Stimulated activated CD4-positive, alpha-beta T cell treated with anti-CD3 and anti-CD28 coated beads, Interleukin-4, amount 100 ng/mL, for 4 hours (primary cell): Measurements from ENCODE around the gene FOSB.
A peak's percentile ranks its signal among the peaks of the same experiment; 100 is the strongest.
"Not testable (repeated sequence)": the region's sequence is repeated elsewhere in the genome, so short reads cannot be mapped to it uniquely, and the experiment has no call there.

Source experiments
- DNase-seq, 2 experiments: peaks; one replicate each; pipeline ENCODE4 v3.0.0-alpha.2; 2020

The FOSB gene

DNA sequence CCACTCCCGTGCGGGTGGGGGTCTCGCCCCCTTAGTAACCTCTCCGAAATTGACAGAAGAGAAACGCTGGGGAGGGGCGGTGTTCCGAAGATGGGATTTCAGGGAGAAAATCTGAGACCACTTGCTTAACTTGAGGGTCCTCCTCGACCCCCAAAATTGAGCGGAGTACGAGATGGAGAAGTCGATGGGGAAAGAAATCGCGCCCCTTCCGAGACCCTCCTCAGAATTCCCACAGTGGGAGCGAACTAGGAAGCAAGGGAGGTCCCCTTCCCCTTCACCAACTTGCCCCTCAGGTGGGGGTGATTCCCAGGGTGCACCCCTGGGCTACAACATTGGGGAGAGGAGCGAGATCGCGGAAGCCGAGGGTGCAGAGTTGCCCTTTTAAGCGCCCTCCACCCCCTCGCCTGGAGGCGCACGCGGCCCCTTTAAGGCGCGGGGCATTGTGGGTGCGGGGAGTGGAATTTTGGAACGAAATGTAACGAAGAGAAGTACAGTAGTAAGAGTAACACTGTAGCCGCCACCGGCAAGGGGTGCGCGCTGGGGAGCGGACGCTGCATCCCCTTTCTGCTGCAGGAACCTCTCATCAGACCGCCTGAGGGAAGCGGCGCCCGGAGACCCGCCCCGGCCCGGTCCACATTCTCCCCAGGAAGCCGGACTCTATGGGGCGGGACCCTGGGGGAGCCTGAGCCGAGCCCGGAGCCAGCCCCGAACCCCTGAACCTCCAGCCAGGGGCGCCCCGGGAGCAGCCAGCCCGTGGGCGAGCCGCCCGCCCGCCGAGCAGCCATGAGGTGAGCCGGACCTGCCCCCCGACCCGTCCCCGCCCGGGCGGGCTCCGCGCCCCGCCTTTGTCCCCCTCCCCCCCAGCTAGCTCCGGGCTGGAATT lies 39.4 kb downstream of the FOSB start, which contains the start of gene VASP:
Gene VASP (plus strand): TSS at position 491 of the 883 bp plus-strand sequence. CDS start 293 bp downstream, at position 784.
- DNase-seq = peak; percentile 84 to 92

DNA sequence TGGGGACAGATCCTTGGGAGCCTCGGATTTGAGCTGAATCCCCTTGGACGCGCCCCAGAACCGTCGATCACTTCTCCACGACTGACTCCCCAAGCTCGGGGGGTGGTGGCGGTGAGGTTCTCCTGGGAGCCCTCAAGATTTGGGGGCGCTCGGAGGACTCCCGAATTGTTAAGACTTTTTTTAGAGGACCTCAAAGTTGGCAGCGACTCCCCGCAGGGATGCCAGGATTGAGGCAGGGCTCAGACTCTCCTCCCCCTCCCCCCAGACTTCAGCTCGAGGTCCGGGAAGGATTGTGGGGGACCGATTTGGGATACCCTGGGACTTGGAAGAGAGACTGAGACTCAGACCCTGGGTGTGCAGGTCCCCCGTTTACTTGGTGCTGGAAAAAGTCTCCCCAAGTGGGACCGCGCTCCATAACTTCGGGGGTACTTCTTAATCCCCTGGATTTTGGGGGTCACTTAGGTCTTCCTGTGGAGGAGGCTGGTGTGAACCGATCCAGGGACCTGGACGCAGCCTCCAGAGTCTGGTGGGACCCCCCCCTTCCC lies 40.1 kb downstream of the FOSB start:
- DNase-seq = no peak

DNA sequence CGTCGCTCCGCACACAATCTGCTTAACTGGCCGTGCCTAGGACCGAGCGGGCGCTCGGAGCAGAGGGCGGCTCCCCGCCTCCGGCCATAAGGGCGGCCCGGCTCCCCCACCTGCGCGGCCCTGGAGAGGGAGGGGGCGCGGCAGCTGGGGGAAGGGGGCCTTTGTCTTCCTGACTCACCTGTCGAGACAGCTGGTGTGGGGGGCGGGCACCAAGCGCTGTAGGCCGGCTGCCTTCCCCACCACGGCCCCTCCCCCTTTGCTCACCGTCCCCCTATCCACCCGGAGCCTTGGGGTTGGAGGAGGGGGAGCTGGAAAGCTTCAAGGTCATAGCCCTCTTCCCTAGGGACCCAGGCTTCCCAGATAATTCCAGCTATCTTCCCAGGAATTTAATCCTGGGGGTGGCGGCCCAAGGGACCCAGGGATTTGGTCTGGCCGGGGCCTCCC lies 40.6 kb downstream of the FOSB start:
- peak; percentile 53 to 63 for DNase-seq

DNA sequence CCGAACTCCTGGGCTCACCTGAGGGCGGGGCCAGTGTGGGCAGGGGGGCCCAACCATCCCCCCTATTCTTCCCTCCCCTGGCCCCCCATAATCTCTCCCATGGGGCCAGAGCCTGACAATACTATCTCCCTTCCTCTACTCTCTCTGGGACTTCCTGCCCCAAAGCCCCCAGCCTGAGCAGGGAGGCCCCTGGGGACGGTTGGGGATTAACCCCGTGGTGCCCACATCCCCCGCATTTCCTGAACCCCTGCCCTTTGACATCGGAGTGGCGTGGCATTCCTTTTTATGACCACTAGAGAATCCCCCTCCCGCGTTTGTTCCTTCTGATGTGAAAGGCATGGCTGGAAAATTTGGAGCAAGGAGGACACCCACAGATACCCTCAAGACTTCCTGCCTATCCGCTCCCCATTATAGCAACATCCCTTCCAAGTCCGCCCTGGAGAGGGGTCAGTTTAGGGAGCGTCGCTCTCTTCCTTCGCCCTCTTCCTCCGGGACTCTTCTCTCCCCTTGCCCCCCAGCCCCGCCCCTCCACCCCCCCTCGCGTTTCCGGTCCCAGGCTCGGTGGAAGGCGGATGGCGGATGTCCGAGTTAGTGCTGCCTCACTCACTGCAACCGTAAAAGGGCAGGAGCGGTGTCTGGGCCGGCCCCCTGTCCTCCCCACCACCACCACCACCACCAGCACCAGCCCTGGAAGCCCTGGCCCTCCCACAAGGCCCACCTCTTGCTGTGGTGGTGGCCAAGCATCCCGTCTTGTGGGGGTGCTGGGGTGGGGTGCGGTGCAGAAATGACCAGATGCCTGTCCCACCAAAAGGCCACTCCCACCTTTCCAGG lies 41.3 kb downstream of the FOSB start:
- no peak for DNase-seq

DNA sequence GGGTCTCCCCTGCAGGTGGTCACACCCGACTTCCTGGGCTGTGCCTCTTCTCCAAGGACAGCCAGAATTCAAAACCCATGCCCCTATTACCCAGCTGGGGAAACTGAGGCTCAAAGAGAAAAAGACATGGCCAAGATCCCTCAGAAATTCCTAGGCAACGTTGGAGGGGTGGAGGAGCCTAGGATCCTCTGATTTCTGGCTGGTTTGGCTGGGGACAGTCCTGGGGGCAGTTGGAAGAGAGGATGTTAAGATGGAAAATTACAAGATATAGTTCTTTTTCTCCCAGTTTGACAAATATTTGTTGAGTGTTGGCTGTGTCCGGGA lies 41.9 kb downstream of the FOSB start:
- DNase-seq = no peak

DNA sequence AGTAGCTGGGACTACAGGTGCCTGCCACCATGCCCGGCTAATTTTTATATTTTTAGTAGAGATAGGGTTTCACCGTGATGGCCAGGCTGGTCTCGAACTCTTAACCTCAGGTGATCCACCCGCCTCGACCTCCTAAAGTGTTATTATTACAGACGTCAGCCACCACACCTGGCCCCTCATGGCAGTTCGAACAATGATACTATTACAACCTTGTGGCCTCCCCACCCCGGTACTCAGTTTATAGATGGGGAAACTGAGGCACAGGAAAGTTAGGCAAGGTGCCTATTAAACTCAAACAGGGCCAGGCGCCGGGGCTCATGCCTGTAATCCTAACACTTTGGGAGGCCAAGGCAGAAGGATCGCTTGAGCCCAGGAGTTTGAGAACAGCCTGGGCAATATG lies 42.6 kb downstream of the FOSB start:
- DNase-seq = not testable (repeated sequence)

DNA sequence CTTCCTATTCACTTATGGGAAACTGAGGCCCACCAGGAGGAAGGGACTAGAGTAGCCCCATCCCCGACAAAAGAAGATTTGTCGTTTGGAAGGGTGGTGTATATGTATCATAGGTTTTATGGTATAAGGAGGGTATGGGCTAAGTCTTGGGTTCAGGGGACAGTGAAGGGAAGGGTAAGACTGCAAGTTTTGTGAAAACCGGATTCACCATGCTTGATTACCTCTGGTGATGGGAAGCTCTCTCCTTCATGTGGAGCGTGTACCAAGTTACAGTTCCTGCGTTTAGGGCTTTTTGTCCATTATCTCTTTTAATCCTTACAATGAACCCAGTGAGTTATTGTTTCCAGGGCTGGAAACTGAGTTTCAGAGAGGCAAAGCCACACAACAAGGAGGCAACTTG lies 43.3 kb downstream of the FOSB start:
- DNase-seq = no peak

DNA sequence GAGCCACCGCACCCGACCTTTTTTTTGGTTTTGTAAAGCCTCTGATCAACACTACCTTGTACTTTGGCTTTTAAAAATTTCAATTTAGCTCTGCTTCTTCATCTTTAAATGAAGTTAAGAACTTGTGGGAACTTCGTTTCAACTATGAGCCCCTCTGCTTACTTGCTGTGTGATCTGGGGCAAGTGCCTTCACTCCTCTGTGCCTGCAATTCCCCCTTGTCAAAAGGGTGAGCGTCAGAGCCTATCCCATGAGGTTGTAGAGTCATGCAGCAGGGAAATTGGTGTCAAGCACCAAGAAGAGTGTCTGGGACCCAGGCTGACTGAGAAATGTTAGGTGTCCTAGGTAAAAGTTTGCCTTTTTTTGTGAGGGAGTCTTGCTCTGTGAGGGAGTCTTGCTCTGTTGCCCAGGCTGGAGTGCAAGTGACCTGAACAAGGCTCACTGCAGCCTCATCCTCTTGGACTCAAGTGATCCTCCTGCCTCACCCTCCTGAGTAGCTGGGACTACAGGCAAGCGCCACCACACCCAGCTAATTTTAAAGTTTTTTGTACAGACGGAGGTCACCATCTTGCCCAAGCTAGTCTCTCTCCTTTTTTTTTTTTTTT lies 45.2 kb downstream of the FOSB start:
- DNase-seq = no peak

DNA sequence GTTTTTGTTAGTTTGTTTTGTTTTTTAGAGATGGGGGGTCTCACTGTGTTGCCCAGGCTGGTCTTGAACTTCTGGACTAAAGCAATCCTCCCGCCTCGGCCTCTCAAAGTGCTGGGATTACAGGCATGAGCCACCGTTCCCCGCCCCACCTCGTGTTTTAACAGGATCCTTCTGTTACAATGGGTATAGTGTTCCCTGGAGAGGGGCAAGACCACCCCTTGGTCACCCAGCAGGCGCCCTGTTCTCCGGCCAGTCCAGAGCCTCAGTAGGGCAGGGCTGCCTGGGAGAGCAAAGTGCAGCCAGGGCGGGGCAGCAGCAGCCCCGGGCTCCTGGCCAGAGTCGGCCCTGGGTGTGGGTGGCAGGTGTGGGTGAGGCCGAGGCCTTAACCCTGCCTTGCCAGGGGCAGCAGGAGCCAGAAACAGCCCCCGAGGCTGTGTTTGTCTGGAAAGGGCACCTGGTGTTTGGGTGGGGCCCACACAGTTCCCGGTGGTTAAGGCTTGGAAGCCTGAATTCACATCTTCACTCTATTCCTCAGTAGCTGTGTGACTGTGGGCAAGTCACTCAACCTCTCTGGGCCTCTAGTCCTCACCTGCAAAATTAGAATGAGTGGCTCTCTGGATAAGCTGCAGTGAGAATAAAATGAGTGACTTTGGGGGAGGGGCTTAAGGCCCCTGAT lies 46.7 kb downstream of the FOSB start:
- no peak for DNase-seq

DNA sequence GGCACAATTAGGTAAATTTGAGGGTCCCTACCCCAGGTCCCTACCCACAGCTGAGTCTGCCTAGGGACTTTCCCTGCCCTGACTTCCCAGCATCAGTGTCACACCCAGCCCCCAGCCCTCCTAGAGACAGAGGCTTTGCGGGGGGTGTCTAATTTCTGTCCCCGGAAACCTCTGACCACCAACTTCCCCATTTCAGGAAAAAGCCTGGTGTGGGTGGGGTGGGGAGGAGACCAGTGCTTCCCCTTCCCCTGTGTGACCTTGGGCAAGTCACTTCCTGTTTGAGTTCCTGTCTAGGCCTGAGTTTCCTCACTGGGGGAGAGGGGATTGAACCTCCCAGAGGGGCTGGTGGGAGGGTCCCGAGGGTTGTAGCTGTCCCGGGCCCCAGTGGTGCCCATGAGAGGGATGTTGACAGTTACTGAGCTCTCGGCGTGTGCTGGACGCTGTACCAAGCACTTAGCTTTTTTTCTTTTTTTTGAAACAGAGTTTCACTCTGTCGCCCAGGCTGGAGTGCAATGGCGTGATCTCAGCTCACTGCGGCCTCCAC lies 47.4 kb downstream of the FOSB start:
- DNase-seq = peak in 1 of 2 experiments; percentile 42

DNA sequence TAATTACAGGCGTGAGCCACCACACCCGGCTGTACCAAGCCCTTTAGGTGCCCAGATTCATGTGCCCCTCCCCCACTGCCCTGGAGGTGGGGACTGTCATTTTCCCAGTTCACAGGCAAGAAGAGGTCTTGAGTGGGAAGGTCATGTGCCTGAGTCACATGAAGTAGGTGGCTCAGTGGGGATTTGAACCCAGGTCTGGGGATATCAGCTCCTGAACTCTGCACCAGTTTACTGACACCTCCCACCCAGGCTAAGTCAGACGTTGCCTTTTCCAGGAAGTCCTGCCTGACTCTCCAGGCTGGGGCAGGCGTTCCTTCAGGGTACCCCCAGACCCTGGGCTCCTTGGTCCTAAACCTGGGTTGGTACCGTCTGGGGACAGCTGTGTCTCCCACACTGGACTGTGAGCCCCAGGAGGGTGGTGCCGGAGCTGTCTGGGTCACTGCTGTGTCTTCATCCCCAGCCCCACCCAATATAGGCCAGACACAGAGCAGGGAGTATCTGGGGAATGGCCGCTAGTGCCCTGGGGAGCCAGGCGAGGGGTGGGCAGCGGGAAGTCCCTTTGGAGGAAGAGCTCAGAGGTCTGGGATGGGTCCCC lies 48.1 kb downstream of the FOSB start:
- peak in 1 of 2 experiments; percentile 63 for DNase-seq

DNA sequence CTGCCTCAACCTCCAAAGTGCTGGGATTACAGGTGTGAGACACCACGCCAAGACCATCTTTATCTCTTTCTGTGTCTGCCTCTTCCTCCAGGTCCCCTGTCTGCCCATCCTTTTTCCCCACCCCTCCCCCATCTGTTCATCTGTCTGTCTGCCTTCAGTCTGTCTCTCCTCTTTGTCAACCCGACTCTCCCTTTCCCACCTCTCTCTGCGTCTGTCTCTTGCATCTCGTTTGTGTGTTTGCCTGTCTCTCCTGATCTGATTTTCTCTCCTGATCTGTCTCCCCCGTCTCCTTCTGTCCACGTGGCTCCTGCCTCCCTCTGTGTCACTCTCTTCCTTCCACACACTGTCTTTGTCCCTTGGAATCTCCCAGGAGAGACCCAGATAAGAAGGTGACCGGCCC lies 49.4 kb downstream of the FOSB start:
- DNase-seq = no peak

DNA sequence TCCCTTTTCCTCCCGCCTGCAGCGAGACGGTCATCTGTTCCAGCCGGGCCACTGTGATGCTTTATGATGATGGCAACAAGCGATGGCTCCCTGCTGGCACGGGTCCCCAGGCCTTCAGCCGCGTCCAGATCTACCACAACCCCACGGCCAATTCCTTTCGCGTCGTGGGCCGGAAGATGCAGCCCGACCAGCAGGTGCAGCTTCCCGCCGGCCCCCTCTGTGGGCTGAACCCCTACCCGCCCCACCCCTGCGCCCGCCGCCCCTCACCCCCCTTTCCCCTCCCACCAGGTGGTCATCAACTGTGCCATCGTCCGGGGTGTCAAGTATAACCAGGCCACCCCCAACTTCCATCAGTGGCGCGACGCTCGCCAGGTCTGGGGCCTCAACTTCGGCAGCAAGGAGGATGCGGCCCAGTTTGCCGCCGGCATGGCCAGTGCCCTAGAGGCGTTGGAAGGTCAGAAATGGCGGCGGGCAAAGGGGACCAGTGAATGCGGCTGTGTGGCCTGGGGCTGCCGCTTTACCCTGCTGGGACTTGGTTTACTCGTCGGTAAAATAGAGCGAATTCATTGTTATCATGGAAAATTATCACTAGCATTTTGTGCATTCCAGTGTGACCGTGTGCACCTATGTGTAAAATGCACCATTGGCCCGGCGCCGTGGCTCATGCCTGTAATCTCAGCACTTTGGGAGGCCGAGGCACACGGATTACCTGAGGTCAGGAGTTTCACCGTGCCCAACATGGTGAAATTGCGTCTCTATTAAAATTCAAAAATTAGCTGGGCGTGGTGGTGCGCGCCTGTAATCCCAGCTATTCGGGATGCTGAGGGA lies 50.1 kb downstream of the FOSB start:
- DNase-seq = no peak

DNA sequence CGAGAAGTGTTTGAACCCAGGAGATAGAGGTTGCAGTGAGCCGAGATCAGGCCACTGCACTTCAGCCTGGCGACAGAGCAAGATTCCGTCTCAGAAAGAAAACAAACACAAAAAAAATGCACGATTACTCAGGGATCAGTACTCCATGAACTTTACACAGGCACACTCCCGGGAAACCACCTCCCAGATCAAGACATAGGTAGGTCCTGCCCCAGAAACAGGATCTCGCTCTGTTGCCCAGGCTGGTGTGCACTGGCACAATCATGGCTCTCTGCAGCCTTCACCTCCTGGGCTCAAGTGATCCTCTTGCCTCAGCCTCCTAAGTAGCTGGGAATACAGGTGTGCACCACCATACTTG lies 50.7 kb downstream of the FOSB start:
- no peak for DNase-seq

DNA sequence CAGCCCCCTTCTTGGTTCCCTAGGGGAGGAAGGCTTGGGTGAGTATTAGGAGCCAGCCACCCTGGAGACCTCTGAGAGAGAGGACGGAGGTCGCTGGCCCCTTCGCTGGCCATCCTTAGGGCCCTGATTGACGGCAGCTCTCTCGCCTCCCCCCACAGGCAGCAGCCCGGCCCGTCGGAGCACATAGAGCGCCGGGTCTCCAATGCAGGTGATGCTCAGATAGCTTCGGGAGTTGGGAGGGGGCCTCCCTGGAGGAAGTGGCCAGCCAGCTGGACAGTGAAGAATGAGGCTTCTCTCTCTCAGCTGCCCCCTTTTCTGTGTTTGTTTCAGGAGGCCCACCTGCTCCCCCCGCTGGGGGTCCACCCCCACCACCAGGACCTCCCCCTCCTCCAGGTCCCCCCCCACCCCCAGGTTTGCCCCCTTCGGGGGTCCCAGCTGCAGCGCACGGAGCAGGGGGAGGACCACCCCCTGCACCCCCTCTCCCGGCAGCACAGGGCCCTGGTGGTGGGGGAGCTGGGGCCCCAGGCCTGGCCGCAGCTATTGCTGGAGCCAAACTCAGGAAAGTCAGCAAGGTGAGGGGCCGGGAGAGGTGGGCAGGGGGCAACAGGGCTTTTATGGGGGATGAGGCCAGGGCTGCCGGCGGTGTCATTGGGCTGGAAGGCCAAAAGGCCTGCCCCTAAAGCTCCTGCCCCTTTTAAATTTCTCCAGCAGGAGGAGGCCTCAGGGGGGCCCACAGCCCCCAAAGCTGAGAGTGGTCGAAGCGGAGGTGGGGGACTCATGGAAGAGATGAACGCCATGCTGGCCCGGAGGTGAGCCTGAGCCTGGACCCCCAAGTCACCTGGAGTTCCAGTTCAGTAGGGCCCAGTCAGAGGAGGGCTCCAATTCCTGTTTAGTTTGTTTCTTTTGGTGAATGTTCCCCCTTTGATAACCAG lies 54.5 kb downstream of the FOSB start:
- DNase-seq = no peak

DNA sequence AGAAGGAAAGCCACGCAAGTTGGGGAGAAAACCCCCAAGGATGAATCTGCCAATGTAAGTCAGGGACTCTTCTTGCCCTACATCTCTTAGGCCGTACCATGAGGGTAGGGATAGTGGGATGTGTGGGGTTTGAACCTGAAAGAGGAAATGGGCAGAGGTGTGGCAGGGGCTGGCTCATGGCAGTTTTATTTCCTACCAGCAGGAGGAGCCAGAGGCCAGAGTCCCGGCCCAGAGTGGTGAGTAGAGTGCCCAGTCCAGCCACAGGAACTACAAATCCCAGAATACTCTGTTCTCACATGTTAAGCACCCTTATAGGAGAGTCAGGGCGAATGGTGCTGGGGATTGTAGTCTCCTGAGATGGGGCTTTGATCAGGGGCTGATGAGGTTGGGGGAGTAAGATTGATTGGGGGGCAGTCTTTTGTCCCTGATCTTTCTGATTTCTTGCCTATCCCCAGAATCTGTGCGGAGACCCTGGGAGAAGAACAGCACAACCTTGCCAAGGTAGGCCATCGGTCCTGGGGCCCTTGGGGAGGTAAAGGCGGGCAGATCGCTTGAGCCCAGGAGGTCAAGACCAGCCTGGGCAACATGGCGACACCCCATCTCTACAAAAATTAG lies 56.0 kb downstream of the FOSB start:
- peak; percentile 57 to 63 for DNase-seq

DNA sequence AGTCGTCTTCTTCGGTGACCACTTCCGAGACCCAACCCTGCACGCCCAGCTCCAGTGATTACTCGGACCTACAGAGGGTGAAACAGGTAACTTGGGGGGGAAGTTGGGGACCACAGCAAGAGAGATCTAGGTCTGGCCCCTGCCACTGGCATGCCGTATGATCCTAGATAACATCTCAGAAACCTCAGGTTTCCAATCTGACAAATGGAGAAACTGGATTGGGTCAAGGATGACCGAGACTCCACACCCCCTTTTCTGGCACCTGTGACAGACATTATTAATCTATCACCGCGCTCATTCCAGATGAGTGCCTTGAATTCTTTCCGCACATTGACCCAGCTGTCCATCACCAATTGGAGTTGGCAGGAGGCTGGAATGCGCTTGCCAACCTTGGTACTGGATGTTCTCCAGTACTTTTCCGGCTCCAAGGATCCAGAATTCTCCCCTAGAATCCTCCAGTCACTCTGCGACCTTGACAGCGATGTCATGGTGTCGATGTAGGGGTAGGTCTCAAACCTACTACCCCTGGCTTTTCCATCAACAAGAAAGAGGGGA lies 56.9 kb downstream of the FOSB start:
- no peak for DNase-seq
